Cortex of kidney (tissue), 1 donor: ENCODE data around the gene RASIP1.
"Not testable (repeated sequence)": the region's sequence is repeated elsewhere in the genome, so short reads cannot be mapped to it uniquely, and the experiment has no call there.

Experiments used
- DNase-seq: peaks from one replicate; lab custom pipeline; 2025; lab: John Stamatoyannopoulos, UW

RASIP1 gene

DNA sequence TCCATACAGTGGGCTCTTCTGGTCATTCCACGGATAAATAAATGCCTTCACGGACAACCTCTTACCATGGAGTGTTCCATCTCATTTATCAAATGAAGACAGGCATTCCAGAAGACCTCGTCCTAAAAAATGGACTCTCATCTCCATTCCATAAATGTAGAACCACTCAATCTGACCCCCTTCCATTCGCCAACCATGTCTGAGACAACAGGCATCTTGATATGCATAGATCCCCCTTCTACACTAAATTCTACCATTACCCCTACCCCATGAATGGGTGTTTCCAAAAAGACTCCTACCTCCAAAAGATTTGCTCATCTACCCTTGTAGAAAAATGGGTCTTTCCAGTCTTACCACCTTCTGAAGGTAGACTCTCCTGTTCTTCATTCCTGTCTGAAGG, 9.0 kb downstream of the RASIP1 start:
- no peak for DNase-seq

DNA sequence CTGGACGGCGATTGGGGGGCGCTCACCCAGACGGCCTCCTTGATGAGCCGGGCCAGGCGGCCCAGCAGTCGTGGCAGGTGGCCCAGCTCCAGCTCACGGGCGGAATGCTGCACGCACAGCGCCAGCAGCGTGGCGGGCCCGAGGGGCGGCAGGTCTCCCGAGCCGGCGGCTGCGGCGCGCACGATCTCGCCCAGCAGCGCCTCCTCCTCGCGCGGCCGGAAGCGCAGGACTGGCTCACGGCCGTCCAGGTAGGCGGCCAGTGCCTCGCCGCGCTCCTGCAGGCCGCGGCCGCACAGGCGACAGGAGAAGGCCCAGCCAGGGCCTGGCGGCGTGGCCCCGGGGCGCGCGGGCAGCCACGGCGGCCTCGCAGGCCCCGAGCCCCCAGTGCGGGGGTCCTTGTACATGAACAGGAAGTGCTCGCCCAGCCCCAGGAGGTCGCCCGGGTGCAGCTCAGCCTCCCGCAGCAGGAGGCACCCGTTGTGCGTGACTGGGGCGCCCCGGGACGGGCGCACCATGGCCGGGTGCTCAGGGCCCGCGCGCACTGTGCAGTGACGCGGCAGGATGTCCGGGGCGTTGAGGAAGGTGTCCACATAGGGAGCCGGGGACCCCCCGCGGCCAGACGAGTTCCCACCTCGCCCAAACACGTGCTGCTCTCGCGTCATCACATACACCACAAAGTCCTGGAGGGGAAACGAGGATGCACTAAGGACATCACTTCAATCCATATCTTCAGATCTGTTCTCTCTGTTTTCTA, 11.3 kb downstream of the RASIP1 start:
- DNase-seq = no peak

DNA sequence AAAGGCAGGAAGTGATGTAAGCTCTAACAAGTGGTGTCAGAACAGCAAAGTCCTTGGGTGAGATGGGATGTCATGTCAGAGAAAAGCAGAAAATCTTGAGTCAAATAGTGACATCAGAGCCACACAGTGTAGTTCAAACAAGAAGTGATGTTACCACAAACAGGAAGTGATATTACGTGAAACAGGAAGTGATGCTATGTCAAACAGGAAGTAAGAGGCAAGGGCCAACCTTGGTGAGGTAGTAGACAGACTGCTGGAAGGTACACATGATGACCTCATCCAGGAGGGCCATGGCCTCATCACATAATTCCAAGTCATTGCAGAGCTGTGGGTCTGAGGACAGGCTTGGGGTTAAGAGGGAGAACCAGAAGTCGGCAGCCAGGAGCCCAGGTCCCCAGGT, 13.9 kb downstream of the RASIP1 start:
- no peak for DNase-seq

DNA sequence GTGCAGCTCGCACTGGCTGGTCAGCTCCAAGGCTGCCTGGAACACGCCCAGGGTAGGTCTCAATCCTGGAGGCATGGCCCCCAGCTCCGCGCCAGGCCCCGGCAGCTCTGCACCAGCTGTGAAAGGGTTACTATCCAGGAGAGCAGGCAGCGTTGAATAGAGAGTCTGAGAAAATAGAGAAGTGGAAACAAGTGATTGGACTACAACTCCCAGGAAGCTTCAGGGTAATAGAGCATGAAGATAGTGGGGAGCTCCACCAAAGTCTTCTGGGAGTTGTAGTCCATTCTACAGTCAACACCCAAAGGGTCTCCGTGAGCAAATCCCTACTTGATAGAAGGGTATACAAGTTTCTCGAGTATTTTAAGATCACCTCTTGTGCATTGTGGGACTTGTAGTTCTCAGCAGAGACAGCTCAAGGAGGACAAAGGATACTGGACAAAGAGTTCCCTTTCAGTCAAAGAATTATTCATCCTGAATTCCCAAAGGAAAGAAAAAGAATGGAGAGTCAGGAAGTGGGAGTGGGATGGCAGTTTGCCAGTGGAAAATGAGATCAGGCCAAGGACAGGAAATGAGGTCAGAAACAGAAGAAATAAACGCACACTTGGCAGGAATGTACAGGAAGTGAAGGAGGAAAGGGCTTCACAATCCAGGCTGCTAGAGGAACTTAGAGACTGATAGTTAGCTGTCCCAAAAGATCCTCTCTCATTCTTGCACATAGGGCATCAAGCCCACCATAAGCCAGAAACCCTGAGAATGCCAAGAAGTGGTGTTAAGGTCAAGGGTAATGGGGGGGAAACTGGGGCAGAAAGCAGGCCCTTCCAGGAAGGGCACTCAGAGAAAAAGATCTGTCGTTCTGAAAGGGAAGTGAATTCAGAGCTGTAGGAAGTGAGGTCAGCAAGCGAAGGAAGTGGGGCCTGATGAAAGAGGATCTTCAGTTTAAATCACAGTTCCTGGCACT, 15.3 kb downstream of the RASIP1 start:
- no peak for DNase-seq

DNA sequence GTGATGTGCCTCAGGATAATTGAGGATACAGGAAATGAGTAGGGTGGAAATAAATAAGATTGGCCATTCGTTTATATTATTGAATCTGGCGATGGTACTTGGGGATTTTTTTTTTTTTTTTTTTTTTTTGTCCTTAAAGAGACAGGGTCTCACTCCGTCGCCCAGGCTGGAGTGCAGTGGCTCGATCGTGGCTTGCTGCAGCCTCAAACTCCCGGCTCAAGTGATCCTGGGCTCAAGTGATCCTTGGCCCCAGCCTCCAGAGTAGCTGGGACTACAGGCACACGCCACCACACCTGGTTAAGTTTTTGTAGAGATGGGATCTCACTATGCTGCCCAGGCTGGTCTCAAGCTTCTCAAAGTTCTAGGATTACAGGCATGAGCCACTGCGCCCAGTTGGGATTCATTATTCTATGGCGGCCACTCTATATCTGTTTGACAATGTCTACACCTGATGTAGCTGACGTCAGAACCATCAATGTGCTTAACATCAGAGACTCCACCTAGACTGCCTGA, 18.2 kb downstream of the RASIP1 start:
- DNase-seq = no peak

DNA sequence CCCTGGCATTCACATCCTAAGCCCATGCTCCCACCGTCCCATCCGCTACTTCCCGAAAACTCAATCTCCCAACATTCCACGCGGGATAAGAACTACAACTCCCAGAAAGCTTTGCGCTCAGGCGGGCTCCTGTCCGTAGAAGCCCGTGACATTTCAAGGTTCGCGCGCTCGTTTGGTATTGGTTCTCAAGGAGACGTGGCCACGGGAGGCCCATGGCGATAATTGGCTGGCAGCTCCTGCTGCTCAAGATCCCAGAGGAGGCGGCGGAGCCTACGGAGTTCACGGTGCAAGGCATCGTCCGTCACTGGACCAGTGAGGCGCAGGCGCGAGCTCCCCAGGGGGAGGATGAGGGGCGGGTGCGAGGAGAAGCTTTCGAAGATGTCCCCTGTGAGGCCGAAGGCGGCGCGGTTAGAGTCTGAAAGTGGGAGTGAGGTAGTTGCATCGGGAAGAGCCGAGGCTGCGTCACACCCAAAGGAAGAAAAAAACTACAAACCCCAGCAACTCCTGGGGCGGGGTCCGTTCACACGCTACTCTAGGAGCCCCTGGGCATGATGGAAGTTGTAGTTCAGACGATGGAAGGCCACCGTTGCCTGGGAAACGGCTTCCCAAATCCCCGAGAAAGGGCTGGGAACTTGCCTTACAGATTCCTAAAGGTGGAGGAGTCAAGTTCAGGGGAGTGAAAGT, 19.7 kb downstream of the RASIP1 start:
- no peak for DNase-seq

DNA sequence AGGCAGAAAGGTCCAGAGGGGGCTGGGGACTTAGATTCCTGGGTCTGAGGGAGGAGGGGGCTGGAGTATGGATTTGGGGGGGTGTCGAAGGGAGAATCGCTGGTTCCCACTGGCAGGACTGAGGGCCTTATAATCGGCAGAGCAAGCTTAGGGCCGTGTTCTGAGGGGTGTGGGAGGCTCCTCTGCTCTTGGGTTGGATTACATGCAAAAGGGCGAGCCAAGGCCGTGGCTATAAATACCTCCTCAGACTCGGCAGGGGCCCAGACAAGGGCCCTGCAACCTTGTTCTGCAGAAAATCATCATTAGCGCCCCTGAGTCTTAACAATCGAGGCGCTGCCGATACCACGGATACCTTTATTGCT, 20.2 kb downstream of the RASIP1 start:
- no peak for DNase-seq

DNA sequence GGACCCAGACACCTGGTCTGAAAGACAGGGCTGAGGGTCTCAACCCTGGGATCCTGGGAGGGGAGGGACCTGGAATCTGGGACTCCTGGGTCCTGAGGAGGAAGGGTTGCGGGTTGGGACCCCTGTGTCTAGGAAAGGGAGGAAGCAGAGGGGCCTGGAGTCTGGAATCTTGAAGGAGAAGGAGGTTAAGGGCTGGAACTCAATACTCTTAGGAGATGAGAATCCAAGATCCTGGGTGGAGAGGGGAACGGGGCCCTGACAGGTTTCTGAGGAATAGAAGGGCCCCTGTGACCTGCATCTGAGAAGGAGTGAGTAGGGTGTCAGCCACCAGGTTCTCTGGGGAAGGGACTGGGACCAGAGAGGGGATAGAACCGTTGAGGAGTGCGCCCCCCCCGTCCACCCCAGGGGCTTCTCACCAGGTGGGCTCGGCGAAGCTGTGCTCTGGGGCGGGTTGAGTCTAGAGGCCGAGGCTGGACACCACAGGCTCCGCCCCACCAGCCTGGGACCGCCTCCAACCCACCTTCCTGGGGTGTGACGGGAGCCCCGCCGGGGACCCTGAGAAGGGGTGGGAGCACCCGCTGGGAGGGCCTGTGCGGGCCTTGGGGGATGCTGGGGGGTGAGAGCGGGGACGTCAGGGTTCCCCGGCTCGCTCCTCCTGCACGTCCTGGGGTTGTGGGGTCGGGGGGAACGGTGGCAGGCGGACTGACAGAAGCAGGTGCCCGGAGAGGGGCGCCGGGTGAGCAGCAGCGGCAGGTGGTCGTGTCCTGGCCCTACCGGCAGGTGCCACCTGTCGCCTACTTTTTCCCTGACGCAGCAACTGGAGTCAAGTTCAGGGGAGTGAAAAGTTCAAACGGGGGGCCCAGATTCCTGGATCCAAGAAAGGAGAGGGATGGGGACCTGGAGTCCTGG, 20.9 kb downstream of the RASIP1 start, which contains the start of gene MAMSTR:
Gene MAMSTR (minus strand): TSS at position 463 of the 909 bp plus-strand sequence. CDS start 694 bp downstream, outside the sequence.
- DNase-seq = no peak

DNA sequence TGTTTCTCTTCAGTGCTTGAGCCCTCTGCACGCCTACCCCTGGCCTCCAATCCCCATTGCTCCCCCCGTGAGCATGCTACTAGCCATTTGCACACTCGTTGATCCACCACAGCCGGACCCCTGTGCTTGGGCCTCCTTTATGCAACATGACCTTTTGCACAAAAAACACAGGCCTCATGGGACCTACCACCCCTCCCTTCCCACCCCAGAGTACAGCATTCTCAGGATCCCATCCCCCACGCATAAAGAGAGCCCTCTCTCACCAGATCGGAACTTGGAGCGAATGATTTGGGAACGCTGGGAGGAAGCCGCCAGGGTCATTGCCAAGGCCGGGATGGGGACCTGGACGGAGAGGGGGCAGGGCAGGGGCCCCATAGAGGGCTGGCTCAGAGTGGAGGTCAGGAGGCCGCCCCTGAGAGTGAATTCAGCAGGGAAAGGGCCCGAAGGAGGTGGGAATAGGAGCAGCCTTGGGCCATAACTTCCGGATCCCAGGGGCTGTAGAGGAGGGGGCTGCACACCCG, 21.6 kb downstream of the RASIP1 start:
- no peak for DNase-seq

DNA sequence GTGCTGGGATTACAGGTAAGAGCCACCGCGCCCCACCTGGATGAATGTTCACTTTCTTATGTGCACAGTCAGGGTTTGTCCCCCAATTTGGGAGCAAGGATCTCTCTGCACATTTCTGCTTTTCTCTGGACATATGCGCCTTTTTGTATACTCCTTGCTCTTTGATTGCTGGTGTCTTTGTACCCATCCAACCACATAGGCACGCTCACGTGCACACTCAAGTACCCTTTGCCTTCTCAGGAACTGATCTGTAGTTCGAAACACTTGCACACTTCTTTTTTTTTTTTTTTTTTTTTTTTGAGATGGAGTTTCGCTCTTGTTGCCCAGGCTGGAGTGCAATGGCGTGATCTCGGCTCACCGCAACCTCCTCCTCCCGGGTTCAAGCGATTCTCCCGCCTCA, 22.3 kb downstream of the RASIP1 start:
- DNase-seq = not testable (repeated sequence)

DNA sequence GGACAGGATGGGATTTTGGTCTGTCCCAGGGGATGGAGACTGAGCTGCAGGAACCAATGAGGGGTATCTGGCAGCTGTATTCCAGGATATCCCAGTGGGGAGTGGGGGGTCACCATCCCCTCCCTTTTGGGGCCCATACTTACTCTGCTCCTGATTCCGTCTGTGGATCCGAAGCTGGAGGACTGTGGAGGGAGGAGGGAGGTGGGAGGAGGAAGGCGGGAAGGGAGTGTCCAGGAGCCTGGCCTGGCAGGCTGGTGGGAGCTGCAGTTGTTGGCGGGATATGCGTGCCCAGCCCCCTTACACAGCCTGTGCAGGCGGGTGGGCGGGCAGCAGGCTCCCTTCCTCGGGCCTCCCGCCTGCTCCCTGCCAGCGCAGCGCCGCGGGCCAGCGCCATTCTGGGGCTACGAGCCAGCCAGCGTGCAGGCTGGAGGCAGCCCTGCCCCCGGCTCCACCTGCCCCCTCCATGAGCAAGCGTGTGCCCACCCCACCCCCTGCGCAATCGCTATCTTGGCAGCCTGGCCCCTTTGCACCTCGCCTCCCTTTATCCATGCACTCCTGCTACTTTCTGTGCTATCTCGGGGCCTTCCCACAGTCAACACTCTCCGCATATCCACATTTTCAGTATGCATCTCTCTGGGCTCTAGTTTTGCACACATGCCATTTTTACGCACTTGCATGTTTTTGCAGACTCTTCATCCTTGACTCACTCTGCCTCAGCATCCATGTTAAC, 23.7 kb downstream of the RASIP1 start:
- no peak for DNase-seq

DNA sequence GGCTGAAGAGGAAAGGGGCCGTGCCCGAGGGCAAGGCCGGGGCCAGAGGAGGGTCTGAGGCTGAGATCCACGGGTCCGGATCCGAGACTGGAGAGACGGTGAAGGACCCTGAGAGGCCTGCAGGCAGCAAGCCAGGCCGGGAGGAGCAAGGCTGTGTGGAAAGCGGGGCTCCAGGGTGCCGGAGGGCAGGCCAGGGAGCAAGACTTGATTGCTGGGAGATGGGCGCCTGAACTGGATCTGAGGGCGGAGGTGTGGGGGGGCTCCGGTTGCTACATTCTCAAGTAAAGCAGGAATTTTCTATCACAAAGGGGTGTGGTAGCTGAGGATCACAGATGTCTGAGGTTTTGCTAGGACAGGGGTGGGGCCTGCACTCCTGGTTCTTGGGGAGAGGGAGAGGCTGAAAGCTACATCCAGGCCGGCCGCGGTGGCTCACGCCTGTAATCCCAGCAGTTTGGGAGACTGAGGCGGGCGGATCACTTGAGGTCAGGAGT, 24.7 kb downstream of the RASIP1 start:
- no peak for DNase-seq

DNA sequence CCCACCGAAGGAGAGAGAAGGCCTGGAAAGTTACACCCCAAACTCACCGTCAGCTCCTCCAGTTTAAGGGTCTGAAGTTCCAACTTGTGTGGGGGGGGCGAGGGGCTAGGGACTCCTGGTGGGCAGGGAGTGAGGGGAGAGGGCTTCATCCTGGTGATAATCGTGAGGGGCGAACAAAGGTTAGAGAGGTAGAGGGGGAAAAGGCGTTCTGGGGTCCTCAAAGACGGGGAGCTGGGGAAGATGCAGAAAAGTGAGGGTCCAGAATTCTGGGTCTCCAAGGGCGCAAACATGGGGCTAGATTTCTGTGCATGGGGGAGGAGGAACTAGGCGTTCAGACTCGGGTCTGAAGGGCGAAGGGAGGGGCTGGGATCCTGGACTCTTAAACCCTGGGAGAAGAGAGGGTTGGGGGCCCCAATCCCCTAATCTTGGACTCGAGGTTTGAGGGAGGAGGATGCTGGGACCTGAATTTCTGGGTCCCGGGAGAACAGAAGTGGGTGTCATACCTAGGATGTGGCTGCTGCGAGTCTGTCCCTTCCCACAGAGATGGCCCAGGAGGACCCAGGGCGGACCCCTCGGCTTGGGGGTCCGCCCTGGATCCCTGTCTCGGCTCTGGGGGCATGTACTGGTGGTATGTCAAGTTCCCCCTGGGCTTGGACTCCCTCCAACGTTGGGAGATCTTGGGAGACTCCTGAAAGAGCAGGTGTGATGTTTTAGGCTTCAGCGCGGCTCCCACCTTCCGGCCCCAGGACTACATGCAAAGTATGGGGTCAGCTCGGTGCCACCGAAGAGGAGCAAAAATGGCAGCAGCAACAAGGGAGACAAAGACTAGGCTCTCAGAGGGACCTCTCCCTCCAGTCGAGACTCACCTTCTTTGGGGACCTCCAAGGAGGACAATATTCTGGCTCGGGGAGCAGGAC, 25.4 kb downstream of the RASIP1 start:
- no peak for DNase-seq

DNA sequence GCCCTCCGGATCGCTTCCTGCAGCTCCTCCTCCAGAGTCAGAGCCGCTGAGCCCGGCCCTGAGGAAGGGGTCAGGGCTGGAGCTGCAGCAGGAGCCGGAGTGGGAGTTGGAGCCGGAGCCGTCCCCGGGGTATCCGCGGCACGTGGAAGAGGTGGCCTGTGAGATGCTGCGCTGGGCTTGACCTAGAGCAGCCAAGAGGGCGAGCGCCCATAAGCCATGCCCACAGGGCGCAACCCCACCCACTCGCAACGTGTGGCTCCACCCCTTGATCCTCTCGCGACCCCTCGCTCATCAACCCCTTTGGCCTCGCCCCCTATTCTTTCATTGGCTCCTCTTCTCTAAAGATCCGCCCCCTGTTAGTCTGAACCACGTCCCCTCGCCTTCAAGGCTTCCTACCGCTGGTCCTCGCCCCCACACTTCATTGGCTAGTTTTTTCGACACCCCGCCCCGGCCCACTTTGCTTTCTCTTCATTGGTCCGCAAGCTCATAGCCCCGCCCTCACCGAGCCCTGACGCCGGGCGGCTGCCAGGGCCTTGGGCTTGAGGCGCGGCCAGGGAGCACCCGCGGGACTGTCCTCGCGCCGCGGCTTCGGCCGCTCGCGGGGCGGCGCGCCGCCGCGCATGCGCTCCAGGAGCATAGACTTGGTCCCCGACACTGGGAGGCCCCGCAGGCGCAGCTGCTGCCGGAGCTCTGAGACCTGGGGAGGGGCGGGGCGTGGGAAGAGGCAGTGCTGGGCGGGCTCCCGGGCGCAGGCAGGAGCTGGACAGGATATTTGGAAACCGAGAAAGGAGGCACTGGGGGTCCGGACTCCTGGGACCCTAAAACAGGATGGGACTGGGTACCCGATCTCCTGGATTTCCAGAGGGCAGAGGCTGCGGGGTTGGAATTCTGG, 26.3 kb downstream of the RASIP1 start:
- DNase-seq = no peak

DNA sequence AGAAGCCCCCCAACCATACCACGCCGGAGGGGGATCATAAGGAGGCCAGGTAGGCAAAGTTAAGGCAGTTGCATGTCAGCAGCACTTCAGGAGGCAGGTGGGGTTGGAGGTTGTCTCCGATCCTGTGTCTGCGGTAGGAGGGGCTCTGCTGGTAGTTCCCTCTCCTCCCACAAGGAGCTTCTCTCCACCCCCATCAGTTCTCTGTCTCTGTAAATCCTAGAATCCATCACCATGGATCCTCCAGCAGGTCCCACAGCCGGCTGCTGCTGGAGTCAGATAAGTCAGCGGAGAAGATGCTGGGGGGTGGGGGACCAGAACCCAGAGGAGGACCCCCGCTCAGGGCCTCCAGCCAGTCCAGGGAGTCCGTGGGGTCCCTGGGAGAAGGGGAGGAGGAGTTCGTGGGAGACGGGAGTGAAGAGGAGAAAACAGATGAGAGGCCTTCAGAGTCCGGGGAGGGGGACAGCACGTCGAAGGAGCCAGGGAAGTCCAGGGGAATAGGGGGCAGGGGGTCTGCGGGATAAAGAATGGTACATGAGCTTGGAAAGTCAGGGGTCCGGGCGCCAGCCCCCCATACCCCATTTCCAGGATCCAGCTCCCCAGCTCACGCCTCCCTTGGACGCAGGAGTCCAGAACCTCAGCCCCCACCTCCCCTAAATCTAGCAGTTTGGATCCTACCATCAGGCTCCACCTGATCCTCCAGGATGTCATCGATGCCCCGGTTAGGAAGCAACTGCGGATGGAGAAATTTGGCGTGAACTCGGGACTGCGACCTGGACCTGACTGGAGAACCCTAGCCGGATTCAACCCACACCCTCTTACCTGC, 27.2 kb downstream of the RASIP1 start:
- DNase-seq = no peak

DNA sequence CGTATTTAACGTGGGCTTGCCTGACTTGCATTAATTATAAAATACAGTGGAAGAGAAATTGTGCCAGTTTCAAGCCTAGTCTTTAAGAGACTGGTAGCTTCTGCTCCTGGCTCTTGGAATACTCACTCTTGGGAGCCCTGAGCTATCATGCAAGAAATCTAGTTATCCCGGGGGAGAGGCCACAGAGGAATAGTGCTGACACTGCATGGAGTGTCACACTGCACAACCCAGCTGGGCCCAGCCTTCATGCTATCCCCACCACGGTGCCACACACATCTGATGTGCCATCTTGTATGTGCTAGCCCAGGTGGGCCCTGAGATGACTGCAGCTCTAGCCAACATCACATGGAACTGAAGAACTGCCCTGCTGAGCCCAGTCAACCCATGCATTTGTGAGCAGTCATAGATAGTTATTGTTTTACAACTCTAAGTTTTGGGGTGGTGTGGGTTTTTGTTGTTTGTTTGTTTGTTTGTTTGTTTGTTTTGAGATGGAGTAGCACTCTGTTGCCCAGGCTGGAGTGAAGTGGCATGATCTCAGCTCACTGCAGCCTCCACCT, 29.2 kb downstream of the RASIP1 start:
- no peak for DNase-seq

DNA sequence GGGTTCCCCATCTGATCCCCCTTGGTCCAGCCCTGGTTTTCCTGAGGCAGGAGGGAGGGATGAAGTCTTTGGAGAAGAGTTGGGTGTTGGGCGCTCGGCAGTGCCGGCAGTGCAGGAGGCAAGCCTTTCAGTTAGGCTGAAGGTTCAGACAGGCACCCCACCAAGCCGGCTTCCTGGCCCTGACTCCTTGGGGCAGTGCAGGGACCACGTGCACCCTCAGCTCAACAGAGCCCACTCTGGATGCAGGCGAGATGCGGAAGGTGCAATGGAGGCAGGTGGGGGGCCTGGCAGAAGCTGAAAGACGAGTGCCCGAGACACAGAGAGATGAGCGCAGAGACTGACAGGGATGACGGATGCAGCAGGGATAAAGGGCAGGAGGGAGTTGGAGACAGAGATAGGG, 31.9 kb downstream of the RASIP1 start:
- no peak for DNase-seq
